NCI-H2227 (cell line): ENCODE results near the gene CD22.
"Not testable (repeated sequence)": the region's sequence is repeated elsewhere in the genome, so short reads cannot be mapped to it uniquely, and the experiment has no call there.

Experiments used
- DNase-seq: peaks from one replicate; lab custom pipeline; 2025; ENCODE audit not compliant: unreplicated experiment; lab: John Stamatoyannopoulos, UW

Gene CD22

DNA sequence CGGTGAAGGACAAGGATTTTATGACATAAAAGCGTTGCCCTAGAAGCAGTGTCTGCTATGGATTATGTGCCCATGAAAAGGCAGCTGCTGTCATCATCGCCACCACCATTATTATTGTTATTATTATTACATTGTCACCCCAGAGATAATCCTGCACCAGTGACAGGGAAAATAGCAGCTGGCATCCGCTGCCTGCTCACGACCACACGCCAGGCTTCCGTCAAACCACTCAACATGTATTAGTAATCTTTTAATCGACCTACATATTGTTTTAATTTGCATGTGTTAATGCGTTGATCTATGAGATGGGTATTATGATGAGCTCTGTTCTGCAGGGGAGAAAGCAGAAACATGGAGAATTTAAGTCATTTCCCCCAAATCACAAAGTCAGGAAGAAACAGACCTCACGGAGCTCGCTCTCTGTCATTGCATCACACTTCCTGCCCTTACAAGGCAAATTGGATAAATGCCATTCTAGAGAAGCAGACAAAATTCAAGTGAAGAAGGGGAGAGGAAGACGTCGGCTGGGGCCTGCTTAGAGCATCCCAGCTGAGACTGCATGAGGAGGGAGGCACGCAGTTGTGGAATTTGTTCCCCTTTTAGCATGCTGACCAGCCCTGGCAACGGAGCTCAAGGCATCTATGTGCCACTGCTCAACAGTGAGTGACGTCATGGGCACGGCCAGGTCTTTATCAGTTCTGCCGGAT is 29.0 kb downstream of the CD22 start, which contains the start of gene FFAR3:
Gene FFAR3 (plus strand): TSS at position 594 of the 707 bp plus-strand sequence. CDS start 431 bp downstream, outside the sequence.
- no peak for DNase-seq

DNA sequence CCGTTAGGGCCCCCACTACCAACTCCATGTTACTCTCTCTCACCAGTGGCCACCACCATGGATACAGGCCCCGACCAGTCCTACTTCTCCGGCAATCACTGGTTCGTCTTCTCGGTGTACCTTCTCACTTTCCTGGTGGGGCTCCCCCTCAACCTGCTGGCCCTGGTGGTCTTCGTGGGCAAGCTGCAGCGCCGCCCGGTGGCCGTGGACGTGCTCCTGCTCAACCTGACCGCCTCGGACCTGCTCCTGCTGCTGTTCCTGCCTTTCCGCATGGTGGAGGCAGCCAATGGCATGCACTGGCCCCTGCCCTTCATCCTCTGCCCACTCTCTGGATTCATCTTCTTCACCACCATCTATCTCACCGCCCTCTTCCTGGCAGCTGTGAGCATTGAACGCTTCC is 29.8 kb downstream of the CD22 start:
- DNase-seq: not testable (repeated sequence)

DNA sequence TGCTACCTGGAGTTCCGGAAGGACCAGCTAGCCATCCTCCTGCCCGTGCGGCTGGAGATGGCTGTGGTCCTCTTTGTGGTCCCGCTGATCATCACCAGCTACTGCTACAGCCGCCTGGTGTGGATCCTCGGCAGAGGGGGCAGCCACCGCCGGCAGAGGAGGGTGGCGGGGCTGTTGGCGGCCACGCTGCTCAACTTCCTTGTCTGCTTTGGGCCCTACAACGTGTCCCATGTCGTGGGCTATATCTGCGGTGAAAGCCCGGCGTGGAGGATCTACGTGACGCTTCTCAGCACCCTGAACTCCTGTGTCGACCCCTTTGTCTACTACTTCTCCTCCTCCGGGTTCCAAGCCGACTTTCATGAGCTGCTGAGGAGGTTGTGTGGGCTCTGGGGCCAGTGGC is 30.4 kb downstream of the CD22 start:
- DNase-seq: not testable (repeated sequence)

DNA sequence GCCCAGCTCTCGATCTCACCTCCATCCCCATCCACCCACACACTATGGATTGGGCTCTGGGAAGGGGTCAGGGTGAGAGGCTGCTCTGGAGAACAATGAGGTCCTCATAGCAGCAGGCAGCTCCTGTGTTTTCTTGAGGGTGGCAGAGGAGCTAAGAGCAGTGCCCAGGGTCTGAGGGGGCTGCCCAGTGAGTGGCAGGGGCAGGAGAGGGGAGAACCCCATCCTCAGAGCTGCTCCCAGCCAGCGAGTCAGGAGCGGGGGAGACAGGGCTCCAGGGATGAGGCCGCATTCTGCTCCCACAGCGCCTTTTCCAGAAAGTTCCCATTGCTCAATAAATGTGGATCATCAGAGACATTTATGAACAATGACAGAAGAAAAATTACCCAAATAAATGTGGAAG is 31.1 kb downstream of the CD22 start:
- DNase-seq: not testable (repeated sequence)

- no peak for DNase-seq
Observed at GRCh38 chr19:35360880-35361420, 32.0 kb downstream of the CD22 start.

DNA sequence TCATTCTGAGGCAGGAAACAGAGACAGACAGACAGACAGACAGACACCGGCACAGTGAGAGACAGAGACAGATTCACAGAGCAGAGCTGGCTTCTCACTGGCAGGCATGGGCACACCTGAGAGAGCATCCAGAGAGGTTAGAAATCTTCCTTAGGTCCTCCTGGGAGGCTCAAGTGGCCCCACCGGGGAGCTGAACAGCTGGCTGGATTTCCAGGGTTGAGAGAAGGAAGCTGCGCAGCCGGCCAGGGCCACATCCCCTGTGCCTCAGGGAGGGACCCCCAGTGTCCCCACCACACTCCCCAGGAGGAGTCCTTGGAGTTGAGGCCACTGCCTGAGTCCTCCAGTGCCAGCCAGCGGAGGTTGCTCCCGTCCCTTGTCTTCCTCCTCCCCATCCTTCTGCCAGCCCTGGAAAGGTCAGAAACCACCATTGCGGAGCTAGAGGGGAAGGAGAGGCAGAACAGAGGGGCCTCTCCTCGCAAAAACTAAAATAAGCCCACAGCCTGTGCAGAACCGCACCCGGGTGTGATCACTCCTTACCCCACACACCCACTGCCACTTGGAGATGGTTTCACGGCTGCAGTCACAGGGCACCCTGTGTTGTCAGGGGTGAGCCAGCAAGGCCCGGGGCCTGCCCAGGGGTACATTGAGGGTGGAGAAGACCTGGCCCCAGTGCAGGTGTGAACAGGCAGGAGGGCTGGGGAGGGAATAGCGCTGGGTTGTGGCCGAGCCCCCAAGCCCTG is 33.4 kb downstream of the CD22 start:
- no peak for DNase-seq

DNA sequence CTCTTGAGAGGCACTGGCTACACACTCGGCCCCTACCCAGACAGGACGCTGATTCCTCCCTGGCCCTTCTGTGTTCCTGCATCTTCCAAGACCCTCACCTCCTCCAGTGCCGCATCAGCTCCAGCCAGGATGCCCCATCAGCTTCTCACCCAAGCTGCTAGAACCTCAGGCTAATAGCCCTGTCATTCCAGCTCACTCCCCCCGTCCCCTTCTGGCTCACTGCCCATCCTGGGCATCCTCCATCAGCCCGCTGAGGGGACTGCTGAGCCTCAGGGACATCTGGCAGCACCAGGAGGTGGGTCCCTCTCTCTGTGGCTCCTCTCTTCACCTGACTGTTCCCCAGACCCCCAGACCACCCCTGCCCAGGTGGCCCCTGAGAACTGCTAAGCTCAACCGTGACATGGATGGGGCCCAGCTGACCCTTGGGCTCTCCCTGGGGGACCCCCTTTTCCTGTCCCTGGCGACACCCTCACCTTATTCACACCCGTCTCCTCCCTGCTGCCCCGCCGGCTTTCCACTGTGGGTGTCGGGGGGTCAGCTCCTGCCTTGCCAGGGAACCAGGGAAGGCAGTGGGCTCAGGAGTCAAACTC is 34.1 kb downstream of the CD22 start:
- DNase-seq: no peak

DNA sequence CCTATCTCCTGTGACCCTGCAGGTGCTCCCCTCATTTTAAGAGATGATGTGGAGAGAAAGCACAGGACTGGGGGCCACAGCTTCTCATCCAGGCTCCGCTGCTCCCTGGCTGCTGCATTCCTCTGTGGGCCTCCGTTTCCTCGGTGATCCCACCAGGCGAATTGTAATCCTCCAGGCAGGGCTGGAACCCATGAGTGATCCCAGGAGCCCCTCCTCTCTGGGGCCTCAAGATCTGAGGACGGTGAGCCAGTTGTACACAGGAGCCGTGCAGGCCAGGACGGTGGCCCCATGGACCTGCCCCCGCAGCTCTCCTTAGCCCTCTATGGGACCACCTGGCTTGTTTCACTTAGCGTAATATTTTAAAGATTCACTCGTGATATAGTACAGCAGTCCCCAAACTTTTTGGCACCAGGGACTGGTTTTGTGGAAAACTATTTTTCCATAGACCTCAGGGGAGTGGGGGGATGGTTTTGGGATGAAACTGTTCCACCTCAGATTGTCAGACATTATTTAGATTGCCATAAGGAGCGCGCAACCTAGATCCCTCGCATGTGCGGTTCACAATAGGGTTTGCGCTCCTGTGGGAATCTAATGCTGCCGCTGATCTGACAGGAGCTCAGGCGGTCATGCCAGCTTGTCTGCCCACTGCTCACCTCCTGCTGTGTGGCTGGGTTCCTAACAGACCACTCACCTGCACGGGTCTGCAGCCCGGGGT is 34.9 kb downstream of the CD22 start:
- DNase-seq: no peak

GRCh38 chr19:35365303-35365702 is 36.3 kb downstream of the CD22 start:
- DNase-seq: no peak

- DNase-seq: no peak
Observed at GRCh38 chr19:35368378-35368777, 39.4 kb downstream of the CD22 start.

GRCh38 chr19:35369522-35369921 is 40.5 kb downstream of the CD22 start:
- DNase-seq: no peak

DNA sequence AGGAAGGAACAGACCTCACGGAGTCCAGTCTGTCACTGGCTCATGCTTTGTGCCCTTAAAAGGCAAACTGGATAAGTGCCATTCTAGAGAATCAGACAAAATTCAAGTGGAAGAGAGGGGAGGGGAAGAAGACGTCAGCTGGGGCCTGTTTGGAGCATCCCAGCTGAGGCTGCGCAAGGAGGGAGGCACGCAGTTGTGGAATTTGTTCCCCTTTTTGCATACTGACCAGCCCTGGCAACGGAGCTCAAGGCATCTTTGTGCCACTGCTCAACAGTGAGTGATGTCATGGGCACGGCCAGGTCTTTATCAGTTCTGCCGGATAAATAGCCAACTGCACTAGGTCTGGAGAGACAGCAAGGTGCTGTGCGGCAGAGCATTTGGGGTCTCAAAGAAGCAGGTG is 41.7 kb downstream of the CD22 start, which contains the start of gene GPR42:
Gene GPR42 (plus strand): TSS at position 347 of the 400 bp plus-strand sequence. CDS start 292 bp downstream, outside the sequence.
- DNase-seq: no peak

DNA sequence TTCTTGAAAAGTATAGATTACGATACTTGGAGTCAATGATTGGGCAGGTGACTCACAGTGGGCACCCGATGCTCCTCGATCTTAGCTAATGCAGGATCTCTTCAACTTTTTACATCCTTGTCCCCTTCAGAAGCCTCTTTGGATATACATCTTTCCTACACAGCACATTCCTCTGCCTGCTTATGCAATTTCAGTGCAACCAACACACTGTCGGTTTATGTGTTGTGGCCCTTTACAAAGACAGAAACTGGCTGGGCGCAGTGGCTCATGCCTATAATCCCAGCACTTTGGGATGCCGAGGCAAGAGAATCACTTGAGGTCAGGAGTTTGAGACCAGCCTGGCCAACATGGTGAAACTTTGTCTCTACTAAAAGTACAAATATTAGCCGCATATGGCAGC is 44.5 kb downstream of the CD22 start:
- DNase-seq: no peak

GRCh38 chr19:35374031-35374430 is 45.0 kb downstream of the CD22 start:
- DNase-seq: not testable (repeated sequence)

GRCh38 chr19:35375505-35376307 is 46.7 kb downstream of the CD22 start:
- no peak for DNase-seq

DNA sequence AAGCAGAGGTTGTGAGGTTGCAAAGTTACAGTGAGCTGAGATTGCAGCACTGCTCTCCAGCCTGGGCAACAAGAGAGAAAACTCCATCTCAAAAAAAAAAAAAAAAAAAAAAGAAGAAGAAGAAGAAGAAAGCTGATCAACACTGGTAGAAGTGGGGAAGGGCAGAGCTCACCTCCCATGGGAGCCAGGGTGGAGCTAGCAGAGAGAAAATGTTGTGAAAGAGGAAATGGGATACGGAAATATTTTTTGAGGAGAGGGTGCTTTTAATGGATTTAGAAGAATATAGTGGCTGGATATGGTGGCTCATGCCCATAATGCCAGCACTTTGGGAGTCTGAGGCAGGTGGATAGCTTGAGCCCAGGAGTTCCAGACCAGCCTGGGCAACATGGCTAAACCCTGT is 48.7 kb downstream of the CD22 start:
- no peak for DNase-seq

DNA sequence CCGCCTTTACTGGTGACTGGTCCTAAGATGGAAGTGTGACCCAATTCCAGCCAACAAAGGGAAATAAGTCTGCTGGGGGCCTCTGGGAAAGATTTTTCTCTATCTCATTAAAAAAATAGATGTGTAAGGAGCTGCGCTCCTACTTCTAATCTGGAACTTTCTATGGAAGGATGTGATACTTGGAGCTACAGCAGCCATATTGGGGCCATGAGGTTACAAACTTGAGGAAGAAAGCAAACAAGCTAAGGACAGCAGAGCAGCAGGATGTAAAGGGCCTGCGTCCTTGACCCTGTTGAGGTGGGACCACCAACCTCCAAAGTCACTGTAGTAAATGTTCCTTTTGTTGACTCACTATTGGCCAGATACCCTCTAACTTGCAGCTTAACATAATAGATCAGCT is 49.4 kb downstream of the CD22 start:
- no peak for DNase-seq

DNA sequence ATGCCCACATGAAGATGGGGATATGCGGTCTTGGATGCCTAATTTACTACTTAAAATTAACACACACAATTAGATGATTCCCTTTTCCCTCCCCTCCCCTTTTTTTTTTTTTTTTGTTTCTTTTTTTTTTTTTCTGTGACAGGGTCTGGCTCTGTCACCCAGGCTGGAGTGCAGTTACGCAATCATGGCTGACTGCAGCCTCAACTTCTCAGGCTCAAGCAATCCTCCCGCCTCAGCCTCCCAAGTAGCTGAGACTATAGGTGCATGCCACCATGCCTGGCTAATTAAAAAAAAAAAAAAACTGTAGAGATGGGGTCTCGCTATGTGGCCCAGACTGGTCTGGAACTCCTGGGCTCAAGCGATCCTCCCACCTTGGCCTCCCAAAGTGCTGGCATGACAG is 50.6 kb downstream of the CD22 start:
- not testable (repeated sequence) for DNase-seq

- DNase-seq: no peak
Observed at GRCh38 chr19:35379992-35380391, 51.0 kb downstream of the CD22 start.

- no peak for DNase-seq
Observed at GRCh38 chr19:35380450-35381124, 51.6 kb downstream of the CD22 start.
